OCI-LY7 (cell line): ENCODE results near the gene GALNT6.

ENCODE experiments used
- CTCF ChIP-seq: fragments of 200-600 bp; sonication (generic); conservative IDR thresholded peaks from 2 replicates; pipeline ENCODE4 v1.5.1; 2014; ENCODE audit warnings: mild to moderate bottlenecking, antibody characterized with exemption, low read length, moderate library complexity, mixed read lengths
- EZH2phosphoT487 ChIP-seq: fragments of 200-600 bp; sonication (generic); IDR thresholded peaks from 2 replicates; pipeline ENCODE4 v1.6.1; 2018; ENCODE audit warnings: low read depth, borderline replicate concordance, mild to moderate bottlenecking, mixed run types, antibody characterized with exemption, low read length, moderate library complexity, mixed read lengths

- TF ChIP-seq CTCF (no peak), EZH2phosphoT487 (no peak)
Observed at GRCh38 chr12:51323966-51324895, 67.0 kb downstream of the GALNT6 start, which contains the start of gene BIN2.
